Loucy (cell line): Measurements from ENCODE around the gene MYOF.

Source experiments
- H2AFZ ChIP-seq: fragments of 200-600 bp; sonication (generic); 2 replicates; pipeline ENCODE4 v1.6.0; 2016; ENCODE audit warnings: antibody characterized with exemption, mild to moderate bottlenecking, low read length, moderate library complexity
- H3F3A ChIP-seq: fragments of 200-600 bp; 2 replicates; pipeline ENCODE4 v1.6.0; 2016; ENCODE audit warnings: antibody characterized with exemption, low read depth, mild to moderate bottlenecking
- H3K27me3 ChIP-seq: fragments of 200-600 bp; sonication (generic); 2 replicates; pipeline ENCODE4 v1.6.1; 2014; ENCODE audit warnings: low read length, mild to moderate bottlenecking; ENCODE audit not compliant: insufficient read depth, poor library complexity, severe bottlenecking
- H3K36me3 ChIP-seq: fragments of 200-600 bp; sonication (generic); 2 replicates; pipeline ENCODE4 v1.6.1; 2016; ENCODE audit warnings: low read length; ENCODE audit not compliant: insufficient read depth
- H3K4me1 ChIP-seq: fragments of 200-600 bp; sonication (generic); 2 replicates; pipeline ENCODE4 v1.5.1; 2014; ENCODE audit warnings: low read length, mild to moderate bottlenecking; ENCODE audit not compliant: insufficient read depth, poor library complexity, severe bottlenecking
- H3K4me2 ChIP-seq: fragments of 200-600 bp; sonication (generic); 2 replicates; pipeline ENCODE4 v1.6.0; 2014; ENCODE audit warnings: antibody characterized with exemption, low read length, low read depth, mild to moderate bottlenecking; ENCODE audit not compliant: poor library complexity, severe bottlenecking
- H3K4me3 ChIP-seq: fragments of 200-600 bp; sonication (generic); 2 replicates; pipeline ENCODE4 v1.5.1; 2014; ENCODE audit warnings: low read length, mild to moderate bottlenecking, mixed read lengths; ENCODE audit not compliant: poor library complexity, severe bottlenecking
- H3K79me2 ChIP-seq: fragments of 200-600 bp; sonication (generic); 2 replicates; pipeline ENCODE4 v1.6.1; 2014; ENCODE audit warnings: low read length; ENCODE audit not compliant: insufficient read depth
- H3K9ac ChIP-seq: fragments of 200-600 bp; sonication (generic); 2 replicates; pipeline ENCODE4 v1.6.0; 2014; ENCODE audit warnings: mild to moderate bottlenecking, low read depth, low read length, moderate library complexity; ENCODE audit not compliant: poor library complexity, severe bottlenecking
- H3K9me2 ChIP-seq: fragments of 200-600 bp; sonication (generic); replicated peaks from 2 replicates; pipeline ENCODE4 v1.6.1; 2016; ENCODE audit warnings: low read depth, low read length, mixed read lengths
- H3K9me3 ChIP-seq: fragments of 200-600 bp; sonication (generic); 2 replicates; pipeline ENCODE4 v1.6.1; 2014; ENCODE audit warnings: mild to moderate bottlenecking, antibody characterized with exemption, low read length, low read depth; ENCODE audit not compliant: insufficient read depth
- H4K20me1 ChIP-seq: fragments of 200-600 bp; sonication (generic); 2 replicates; pipeline ENCODE4 v1.6.0; 2014; ENCODE audit warnings: antibody characterized with exemption, low read length, mild to moderate bottlenecking; ENCODE audit not compliant: insufficient read depth, poor library complexity, severe bottlenecking
- EZH2phosphoT487 ChIP-seq: fragments of 200-600 bp; IDR thresholded peaks from 2 replicates; pipeline ENCODE4 v1.6.1; 2018; ENCODE audit warnings: antibody characterized with exemption, mild to moderate bottlenecking, moderate library complexity, borderline replicate concordance
- TF ChIP-seq, protein P1 (sequence below): fragments of 200-600 bp; sonication (generic); conservative IDR thresholded peaks from 2 replicates; pipeline ENCODE4 v1.5.1; 2014; ENCODE audit warnings: mild to moderate bottlenecking, antibody characterized with exemption, low read length

MYOF gene

DNA sequence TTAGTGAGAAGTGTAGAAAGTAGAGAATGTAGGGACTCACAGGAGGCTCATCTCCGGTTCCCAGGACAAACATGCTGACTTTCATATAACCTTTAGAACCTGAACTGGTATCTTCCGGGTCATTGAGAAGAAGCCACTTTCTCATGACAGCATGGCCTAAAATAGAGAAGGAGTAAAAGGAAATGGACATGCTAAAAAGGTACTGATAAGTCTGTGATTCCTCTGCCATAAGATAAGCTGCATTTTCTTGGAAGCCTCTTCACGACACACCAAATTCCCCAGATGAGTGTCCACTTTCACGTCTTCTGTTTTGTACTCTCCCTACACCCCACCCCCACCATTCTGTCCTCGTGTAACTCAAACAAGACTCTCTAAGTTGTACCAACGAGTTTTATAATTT is 79.9 kb downstream of the MYOF start:
- H3K4me3 ChIP-seq: no peak overlapping the region
- H4K20me1 ChIP-seq: no peaks in the 10 kb centered on the region
- H3K27me3 ChIP-seq: no peaks in the 10 kb centered on the region
- no peaks in the 10 kb centered on the region for H3K9me2 ChIP-seq
- H3K4me2 ChIP-seq: no peak overlapping the region
- H3K9ac ChIP-seq: no peak overlapping the region
- TF ChIP-seq, protein P1, sequence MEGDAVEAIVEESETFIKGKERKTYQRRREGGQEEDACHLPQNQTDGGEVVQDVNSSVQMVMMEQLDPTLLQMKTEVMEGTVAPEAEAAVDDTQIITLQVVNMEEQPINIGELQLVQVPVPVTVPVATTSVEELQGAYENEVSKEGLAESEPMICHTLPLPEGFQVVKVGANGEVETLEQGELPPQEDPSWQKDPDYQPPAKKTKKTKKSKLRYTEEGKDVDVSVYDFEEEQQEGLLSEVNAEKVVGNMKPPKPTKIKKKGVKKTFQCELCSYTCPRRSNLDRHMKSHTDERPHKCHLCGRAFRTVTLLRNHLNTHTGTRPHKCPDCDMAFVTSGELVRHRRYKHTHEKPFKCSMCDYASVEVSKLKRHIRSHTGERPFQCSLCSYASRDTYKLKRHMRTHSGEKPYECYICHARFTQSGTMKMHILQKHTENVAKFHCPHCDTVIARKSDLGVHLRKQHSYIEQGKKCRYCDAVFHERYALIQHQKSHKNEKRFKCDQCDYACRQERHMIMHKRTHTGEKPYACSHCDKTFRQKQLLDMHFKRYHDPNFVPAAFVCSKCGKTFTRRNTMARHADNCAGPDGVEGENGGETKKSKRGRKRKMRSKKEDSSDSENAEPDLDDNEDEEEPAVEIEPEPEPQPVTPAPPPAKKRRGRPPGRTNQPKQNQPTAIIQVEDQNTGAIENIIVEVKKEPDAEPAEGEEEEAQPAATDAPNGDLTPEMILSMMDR: no peak
- H3K36me3 ChIP-seq: no peaks in the 10 kb centered on the region
- no peak overlapping the region for H2AFZ ChIP-seq
- no peaks in the 10 kb centered on the region for H3K9me3 ChIP-seq
- H3K4me1 ChIP-seq: no peaks in the 10 kb centered on the region
- no peaks in the 10 kb centered on the region for H3F3A ChIP-seq
- no peaks in the 10 kb centered on the region for H3K79me2 ChIP-seq

DNA sequence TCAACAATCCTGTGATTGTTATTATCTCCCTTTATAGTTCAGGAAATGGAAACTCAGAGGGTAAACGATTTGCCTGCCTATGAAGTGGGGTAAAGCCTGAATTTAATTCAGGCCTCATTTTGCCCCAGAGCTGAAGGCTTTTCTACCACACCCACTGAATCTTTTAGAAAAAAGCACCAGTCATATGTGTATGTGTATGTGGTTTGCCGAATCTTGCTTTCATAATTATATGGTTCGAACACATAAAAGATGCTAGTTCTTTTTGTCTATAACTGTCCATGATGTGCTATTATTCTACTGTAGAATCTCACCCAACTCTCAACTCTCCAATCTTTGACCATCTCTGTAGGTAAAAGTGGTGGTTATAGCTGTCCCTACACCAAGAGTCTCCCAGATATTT is 83.6 kb downstream of the MYOF start:
- Histone ChIP-seq H3K9me3 (no peaks in the 10 kb centered on the region), H3K4me2 (no peak overlapping the region), H3K79me2 (no peaks in the 10 kb centered on the region), H3K36me3 (no peaks in the 10 kb centered on the region), H3K4me3 (no peak overlapping the region), H2AFZ (no peak overlapping the region), H3K9me2 (no peaks in the 10 kb centered on the region), H3K27me3 (no peaks in the 10 kb centered on the region), H3F3A (no peaks in the 10 kb centered on the region), H3K4me1 (no peaks in the 10 kb centered on the region), H4K20me1 (no peaks in the 10 kb centered on the region), H3K9ac (no peak overlapping the region)
- no peak for TF ChIP-seq EZH2phosphoT487

- Histone ChIP-seq H3K9me3 (no peaks in the 10 kb centered on the region), H3K9me2 (no peaks in the 10 kb centered on the region), H3K4me3 (no peak overlapping the region), H4K20me1 (no peaks in the 10 kb centered on the region), H2AFZ (no peak overlapping the region), H3K27me3 (no peaks in the 10 kb centered on the region), H3K4me1 (no peaks in the 10 kb centered on the region), H3F3A (no peaks in the 10 kb centered on the region), H3K4me2 (no peak overlapping the region), H3K79me2 (no peaks in the 10 kb centered on the region), H3K36me3 (no peaks in the 10 kb centered on the region), H3K9ac (no peak overlapping the region)
- TF ChIP-seq EZH2phosphoT487: no peak
- TF ChIP-seq, protein P1: no peak
Measured at GRCh38 chr10:93397020-93397419, 85.1 kb downstream of the MYOF start.

DNA sequence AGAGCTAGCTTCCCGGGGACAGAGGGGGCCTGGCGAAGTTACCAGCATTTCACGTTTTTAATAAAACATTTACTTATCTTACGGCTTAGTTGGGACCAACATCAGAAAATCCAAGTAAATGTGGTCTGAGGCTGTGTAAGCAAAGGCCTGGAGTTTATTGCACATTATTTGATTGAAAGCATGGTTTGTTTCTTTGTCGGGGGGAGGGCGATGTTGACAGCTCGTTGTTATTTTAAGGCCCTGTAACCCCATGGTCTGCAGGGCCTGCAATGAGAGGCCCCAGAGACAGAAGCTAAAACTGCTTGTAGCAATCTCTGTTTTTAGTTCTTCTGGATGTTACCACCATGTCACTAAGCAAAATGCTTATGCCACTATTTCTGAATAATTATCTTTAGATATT is 88.9 kb downstream of the MYOF start:
- H3F3A ChIP-seq: no peaks in the 10 kb centered on the region
- H3K9ac ChIP-seq: no peak overlapping the region
- H3K9me3 ChIP-seq: no peaks in the 10 kb centered on the region
- no peak overlapping the region for H2AFZ ChIP-seq
- no peak overlapping the region for H3K4me3 ChIP-seq
- no peaks in the 10 kb centered on the region for H3K4me1 ChIP-seq
- no peaks in the 10 kb centered on the region for H3K36me3 ChIP-seq
- H3K4me2 ChIP-seq: no peak overlapping the region
- no peaks in the 10 kb centered on the region for H3K79me2 ChIP-seq
- no peaks in the 10 kb centered on the region for H3K27me3 ChIP-seq
- TF ChIP-seq, protein P1: no peak
- no peak for TF ChIP-seq EZH2phosphoT487
- H3K9me2 ChIP-seq: no peaks in the 10 kb centered on the region
- no peaks in the 10 kb centered on the region for H4K20me1 ChIP-seq
